B cell (primary cell): ENCODE data around the gene NANOS3.

Experiments used
- EZH2 ChIP-seq: IDR thresholded peaks from 2 replicates; pipeline ENCODE4 v1.6.1; 2012; ENCODE audit warnings: borderline replicate concordance, low read depth, mild to moderate bottlenecking, moderate library complexity, low read length; ENCODE audit not compliant: insufficient read depth, poor library complexity, severe bottlenecking
- TF ChIP-seq, protein P1 (sequence below): fragments of 200-600 bp; IDR thresholded peaks from one replicate; pipeline ENCODE4 v1.8.0; 2022; ENCODE audit warnings: antibody characterized with exemption, mild to moderate bottlenecking

DNA sequence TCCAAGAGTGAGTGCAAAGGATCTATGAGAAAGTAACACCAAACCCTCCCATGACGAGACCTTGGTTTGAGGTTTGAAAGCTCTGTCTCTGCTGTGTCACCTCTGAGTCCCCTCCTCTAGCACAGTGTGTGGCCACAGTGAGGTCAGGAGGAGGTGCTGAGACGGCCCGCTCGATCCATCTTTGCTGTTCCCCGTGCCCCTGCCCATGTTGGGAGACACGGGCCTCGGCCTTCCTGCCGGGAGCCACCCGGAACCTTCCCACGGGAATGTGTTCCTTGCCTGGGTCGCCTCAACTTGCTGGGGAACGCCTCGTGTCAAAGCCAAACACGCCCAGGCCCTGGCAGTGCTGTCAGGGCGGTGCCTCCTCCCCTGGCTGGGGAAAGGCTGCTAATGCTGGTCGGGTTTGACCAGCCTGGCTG, 10.1 kb downstream of the NANOS3 start:
- TF ChIP-seq EZH2 = no peak
- TF ChIP-seq, protein P1, sequence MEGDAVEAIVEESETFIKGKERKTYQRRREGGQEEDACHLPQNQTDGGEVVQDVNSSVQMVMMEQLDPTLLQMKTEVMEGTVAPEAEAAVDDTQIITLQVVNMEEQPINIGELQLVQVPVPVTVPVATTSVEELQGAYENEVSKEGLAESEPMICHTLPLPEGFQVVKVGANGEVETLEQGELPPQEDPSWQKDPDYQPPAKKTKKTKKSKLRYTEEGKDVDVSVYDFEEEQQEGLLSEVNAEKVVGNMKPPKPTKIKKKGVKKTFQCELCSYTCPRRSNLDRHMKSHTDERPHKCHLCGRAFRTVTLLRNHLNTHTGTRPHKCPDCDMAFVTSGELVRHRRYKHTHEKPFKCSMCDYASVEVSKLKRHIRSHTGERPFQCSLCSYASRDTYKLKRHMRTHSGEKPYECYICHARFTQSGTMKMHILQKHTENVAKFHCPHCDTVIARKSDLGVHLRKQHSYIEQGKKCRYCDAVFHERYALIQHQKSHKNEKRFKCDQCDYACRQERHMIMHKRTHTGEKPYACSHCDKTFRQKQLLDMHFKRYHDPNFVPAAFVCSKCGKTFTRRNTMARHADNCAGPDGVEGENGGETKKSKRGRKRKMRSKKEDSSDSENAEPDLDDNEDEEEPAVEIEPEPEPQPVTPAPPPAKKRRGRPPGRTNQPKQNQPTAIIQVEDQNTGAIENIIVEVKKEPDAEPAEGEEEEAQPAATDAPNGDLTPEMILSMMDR = no peak
